ENCODE results near the gene PCGF1.

The PCGF1 gene

DNA sequence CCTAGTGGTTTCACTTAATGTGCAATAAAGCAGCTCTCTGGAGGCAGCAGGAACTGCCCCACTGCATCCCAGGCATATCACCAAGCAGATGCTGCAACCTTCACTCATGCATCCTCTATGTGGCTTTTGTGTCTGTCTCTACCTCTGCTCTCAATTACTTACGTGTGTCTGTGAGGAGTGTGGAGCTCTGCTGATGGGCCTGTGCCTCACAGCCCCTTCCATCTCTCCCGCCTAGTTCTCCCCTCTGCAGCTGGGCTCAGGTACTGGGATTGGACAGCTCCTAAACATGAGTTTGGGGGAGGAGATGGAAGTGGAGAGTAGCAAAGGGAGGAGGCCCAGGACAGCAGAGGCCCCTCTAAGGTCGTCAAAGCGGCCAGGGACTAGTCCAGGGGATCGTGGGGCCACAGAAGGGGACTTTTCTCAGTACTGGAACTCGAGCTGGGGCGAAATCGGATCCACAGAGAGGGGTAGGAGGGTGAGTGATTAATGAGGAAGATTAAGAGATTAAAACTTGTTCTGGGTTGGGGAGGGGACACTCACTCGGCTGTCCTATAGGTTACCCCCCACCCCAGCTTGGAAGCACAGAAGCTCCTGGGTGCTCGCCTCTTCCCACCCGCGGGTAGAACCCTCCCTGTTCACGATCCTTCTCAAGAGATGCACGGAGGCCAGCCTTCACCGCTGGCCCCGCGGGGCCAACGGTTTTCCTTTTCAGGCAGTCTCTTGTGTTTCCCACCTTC lies 6.0 kb downstream of the PCGF1 start:
- H3K4me3 ChIP-seq (ENCODE audit: low read length) = no peak overlapping the region
- DNase-seq (ENCODE audit: low read depth) = no peak
- TF ChIP-seq, protein P1, sequence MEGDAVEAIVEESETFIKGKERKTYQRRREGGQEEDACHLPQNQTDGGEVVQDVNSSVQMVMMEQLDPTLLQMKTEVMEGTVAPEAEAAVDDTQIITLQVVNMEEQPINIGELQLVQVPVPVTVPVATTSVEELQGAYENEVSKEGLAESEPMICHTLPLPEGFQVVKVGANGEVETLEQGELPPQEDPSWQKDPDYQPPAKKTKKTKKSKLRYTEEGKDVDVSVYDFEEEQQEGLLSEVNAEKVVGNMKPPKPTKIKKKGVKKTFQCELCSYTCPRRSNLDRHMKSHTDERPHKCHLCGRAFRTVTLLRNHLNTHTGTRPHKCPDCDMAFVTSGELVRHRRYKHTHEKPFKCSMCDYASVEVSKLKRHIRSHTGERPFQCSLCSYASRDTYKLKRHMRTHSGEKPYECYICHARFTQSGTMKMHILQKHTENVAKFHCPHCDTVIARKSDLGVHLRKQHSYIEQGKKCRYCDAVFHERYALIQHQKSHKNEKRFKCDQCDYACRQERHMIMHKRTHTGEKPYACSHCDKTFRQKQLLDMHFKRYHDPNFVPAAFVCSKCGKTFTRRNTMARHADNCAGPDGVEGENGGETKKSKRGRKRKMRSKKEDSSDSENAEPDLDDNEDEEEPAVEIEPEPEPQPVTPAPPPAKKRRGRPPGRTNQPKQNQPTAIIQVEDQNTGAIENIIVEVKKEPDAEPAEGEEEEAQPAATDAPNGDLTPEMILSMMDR (IDR thresholded peaks at IDR 0.05; ENCODE audit: insufficient read depth, low read depth, low read length, missing control alignments) = no peak

DNA sequence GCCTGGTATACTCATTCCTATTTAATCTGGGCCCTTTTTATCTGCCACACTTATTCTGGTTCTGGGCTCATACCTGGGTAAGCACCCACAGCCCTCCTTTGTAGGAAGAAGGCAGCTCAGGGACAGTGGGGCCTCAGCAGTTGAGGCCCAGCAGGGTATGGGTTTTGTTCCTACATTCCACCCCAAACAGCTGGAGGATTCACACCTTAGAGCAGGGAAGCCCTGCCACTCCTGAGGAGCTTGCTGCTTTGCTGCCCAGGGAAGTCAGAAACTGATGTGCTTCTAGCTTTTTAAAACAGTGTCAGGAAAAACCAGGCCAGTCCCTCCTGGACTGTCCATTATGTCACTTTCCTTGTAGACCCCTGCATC lies 6.9 kb downstream of the PCGF1 start:
- TF ChIP-seq, protein P1 (IDR thresholded peaks at IDR 0.05; ENCODE audit: insufficient read depth, low read depth, low read length, missing control alignments) = no peak
- H3K4me3 ChIP-seq (ENCODE audit: low read length) = no peak overlapping the region
- no peak for DNase-seq (ENCODE audit: low read depth)

DNA sequence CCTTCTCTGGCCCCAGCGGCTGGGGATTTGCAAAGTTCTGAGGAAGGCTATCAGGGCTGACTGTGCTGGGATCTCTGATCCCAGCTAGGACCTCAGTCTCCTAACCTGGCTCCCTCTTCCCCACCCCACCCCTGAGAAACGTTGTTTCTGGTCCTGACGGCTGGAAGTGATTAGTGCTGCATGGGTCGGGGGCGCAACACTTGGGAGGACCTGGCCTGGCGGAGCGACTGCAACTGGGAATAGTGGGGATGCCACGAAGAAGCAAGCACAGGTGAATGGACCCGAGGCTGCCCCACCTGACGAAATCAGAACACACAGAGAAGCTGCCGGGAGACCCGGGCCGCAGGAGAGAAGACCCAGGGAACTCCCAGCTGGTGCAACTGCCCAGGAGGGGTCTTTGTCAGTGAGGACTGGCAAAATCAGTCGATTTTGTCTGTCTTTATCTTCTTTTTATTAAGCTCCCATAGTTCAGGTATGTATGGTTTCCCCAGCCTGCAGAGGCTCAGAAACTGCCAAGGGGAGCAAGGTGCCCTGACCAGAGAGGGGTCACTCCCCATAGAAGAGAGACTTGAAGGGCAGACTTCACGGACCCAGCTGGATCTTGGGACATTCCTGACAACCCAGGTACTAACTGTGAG lies 7.4 kb downstream of the PCGF1 start:
- H3K4me3 ChIP-seq (ENCODE audit: low read length) = no peak overlapping the region
- DNase-seq (ENCODE audit: low read depth) = no peak
- TF ChIP-seq, protein P1 (IDR thresholded peaks at IDR 0.05; ENCODE audit: insufficient read depth, low read depth, low read length, missing control alignments) = no peak

DNA sequence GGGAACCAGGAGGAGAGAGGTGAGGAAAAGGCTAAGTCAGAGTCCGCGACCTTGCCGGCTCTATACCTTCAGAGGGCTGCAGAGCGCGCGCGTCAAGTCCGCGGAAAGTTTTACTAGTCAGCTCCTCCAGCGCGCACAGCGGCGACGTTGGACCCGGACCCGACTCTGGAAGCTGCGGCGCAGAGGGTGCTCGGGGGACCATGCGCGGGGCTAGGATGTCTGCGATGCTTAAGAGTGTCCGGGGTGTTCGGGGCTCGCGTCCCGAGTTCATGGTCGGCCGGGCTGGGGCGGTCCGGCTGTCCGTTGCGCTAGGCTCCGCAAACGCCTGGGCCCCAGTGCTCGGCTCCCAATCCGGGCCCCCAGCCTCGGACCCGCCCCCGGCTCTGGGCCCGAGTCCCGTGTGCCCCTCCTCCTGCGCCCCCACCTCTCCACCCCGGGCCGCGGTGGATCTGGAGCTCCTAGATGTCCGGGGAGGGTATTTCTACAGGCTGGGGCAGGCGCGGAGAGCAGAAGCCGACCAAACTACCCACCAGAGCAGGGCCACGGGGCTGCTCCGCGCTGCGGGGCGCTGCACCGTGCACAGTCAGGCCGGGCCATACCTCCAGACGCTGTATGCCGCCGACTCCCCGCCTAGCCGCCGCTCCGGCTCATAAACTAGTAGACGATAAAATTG lies 8.1 kb downstream of the PCGF1 start, which contains the start of gene LBX2:
TSS of gene LBX2 (minus strand) at position 337 of the 673 bp plus-strand sequence. CDS start at position 271, 66 bp downstream.
- peak within 1 kb of the TSS; percentile 40 for H3K4me3 ChIP-seq (ENCODE audit: low read length)
- no peak for DNase-seq (ENCODE audit: low read depth)
- TF ChIP-seq, protein P1 (IDR thresholded peaks at IDR 0.05; ENCODE audit: insufficient read depth, low read depth, low read length, missing control alignments) = no peak

DNA sequence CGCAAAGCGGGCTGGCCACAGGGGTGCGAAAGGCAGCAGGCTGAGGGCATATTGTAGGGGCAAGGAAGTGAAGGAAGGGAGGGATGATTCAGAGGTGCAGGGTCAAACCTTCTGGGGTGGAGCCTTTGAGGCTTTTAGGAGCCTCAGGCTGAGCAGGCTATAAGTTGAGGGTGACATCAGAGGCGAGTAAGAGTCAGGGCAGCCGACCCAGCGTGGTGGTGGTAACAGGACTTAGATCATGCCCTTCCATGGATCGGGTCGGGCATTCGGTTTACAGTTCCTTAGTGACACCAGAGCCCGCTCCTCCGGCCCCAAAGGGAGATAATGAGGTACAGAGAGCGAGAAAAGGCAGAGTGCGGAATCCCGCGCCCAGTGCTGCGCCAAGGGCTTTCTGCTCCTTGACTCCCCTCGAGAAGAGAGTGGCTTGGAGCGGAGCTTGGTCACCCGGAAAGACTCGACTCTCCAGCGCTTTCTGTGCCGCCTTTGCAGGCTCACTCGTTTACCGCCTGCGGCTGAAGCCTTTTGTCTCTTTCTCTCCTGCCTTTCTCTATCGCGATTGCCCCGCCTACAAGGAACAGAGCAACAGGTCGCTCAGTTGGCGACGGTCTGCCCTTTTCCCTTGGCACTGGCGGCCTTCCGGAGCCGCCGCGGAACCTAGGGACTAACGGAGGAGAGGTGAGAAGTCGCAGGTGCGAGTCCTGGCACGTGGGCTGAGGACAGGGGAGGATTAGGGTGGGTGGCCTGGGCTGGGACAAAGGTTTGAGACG lies 8.8 kb downstream of the PCGF1 start:
- TF ChIP-seq, protein P1 (IDR thresholded peaks at IDR 0.05; ENCODE audit: insufficient read depth, low read depth, low read length, missing control alignments) = no peak
- peak; percentile 55 for DNase-seq (ENCODE audit: low read depth)
- H3K4me3 ChIP-seq (ENCODE audit: low read length) = peak overlapping the region; percentile 40

DNA sequence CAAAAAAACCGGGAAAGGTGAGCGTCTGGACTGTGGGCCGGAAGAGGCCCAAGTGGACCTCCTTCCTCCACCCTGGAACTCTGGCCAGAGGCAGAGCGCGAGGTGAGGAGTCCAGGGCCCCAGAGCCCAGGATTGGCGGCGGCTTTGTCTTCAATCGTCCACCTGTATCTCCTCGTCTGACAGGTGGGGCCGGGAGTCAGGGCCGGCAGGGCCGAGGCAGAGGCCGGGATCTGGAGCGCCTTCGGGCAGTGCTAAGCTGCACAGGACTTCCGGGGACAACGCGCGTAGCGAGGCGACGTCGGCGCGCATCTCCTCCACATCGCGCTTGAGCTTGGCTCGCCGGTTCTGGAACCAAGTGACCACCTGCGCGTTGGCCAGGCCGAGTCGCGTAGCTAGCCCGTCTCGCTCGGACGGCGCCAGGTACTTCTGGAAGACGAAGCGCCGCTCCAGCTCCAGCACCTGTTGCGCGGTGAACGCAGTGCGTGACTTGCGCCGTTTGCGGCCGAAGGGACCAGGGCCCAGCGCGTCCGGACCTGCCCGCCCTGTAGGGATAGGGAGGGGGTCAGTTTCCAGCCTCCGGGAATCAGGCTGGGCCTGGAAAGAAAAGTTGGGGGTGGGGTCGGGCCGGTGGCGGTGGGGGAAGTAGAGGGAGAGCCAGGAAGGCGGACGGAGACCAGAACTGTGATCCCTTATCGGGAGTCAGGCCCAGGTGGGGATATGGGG lies 9.6 kb downstream of the PCGF1 start:
- TF ChIP-seq, protein P1 (IDR thresholded peaks at IDR 0.05; ENCODE audit: insufficient read depth, low read depth, low read length, missing control alignments) = no peak
- DNase-seq (ENCODE audit: low read depth) = no peak
- peak overlapping the region; percentile 40 for H3K4me3 ChIP-seq (ENCODE audit: low read length)
